Upper lobe of left lung (tissue), 4 donors: ENCODE data around the gene TPM4.

Source experiments
- CTCF ChIP-seq, 6 experiments: fragments of 450-650 bp in 4 of 6; fragments of 200-600 bp in 2 of 6; sonication (generic) in 2 of 6; IDR thresholded peaks; one replicate each; pipeline ENCODE4 v1.5.1; 2016 to 2019; ENCODE audit warnings: antibody characterized with exemption in 6 of 6
- POLR2A ChIP-seq, 4 donors: fragments of 450-650 bp; IDR thresholded peaks; one replicate each; pipeline ENCODE4 v1.5.1; 2016 to 2017; ENCODE audit warnings: antibody characterized with exemption in 4 of 4, mild to moderate bottlenecking in 2 of 4

- TF ChIP-seq CTCF (IDR thresholded peaks at IDR 0.05) (no peak), POLR2A (IDR thresholded peaks at IDR 0.05) (no peak)
These were observed 2.3 kb upstream of the TPM4 start for GRCh38 chr19:16073988-16074387.
